Endothelial cell (in vitro differentiated cells): ENCODE data around the gene THAP8. TPM values are rescaled to one million over a fixed set of nuclear protein-coding genes. Genes with fewer than 3 reads are reported as not detected.
"Not testable (repeated sequence)": the region's sequence is repeated elsewhere in the genome, so short reads cannot be mapped to it uniquely, and the experiment has no call there.

ENCODE experiments used
- DNase-seq: peaks from one replicate; pipeline ENCODE4 v3.0.0; 2021; ENCODE audit warnings: low spot score
- H3K27ac Mint-ChIP-seq: one replicate; pipeline ENCODE4 v1.8.0; 2021; ENCODE audit warnings: mixed read lengths, inconsistent platforms; ENCODE audit not compliant: unreplicated experiment
- H3K27me3 Mint-ChIP-seq: one replicate; pipeline ENCODE4 v1.8.0; 2021; ENCODE audit warnings: mild to moderate bottlenecking, moderate library complexity, mixed read lengths, inconsistent platforms; ENCODE audit not compliant: unreplicated experiment
- H3K36me3 Mint-ChIP-seq: one replicate; pipeline ENCODE4 v1.8.0; 2021; ENCODE audit warnings: mild to moderate bottlenecking, low read depth, mixed read lengths, inconsistent platforms; ENCODE audit not compliant: unreplicated experiment
- H3K4me1 Mint-ChIP-seq: one replicate; pipeline ENCODE4 v1.8.0; 2021; ENCODE audit warnings: mild to moderate bottlenecking, mixed read lengths, inconsistent platforms; ENCODE audit not compliant: unreplicated experiment
- H3K4me3 Mint-ChIP-seq: one replicate; pipeline ENCODE4 v1.8.0; 2021; ENCODE audit warnings: mild to moderate bottlenecking, mixed read lengths, inconsistent platforms; ENCODE audit not compliant: unreplicated experiment
- H3K9me3 Mint-ChIP-seq: one replicate; pipeline ENCODE4 v1.8.0; 2021; ENCODE audit warnings: mixed read lengths, inconsistent platforms; ENCODE audit not compliant: unreplicated experiment
- total RNA-seq: library from RNA; stranded (reverse); fragmentation: NEBNext Ultra II Directional; extraction: Animal tissue kit (Norgen Biotek cat#: 25700); gene quantifications from one replicate; pipeline ENCODE4 v1.2.1, GENCODE V29; 2021; ENCODE audit not compliant: unreplicated experiment
- TF ChIP-seq, protein P1 (sequence below): fragments of 200-600 bp; sonication (generic); IDR thresholded peaks from one replicate; pipeline ENCODE4 v1.5.0; 2021; ENCODE audit warnings: antibody characterized with exemption; ENCODE audit not compliant: unreplicated experiment

The THAP8 gene
- total RNA-seq, 1 donor from 2014 or later, result 6.7 TPM

DNA sequence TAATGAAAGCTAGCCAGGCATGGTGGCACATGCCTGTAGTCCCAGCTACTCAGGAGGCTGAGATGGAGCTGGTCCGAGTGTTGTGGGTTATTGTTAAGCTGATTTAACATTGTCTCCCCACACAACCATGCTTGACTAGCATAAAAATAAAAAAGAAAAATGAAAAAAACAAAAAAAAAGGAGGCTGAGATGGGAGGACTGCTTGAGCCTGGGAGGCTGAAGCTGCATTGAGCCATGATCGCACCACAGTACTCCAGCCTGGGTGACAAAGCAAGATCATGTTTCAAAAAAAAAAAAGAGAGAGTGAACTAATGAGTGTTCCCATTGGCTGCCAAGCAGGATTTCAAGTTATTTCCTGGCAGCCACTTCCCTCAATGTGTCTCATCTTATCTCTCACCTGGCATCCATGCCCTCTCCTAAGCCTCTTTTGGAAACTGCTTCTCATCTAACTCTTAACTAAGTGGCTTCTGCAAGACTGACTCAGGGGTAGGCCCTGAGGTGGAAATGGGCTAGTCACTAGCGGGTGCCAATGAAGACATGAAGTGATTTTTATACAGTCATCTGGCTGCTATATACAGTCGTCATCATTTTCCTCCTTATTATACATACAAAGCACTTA is 4.9 kb downstream of the THAP8 start:
- Mint-ChIP-seq H3K27ac (peak overlapping the region; percentile 14), H3K27me3 (peaks cover 6% of the 10 kb centered on the region), H3K9me3 (no peaks in the 10 kb centered on the region), H3K36me3 (peaks cover 21% of the 10 kb centered on the region), H3K4me3 (no peak overlapping the region), H3K4me1 (peaks cover 14% of the 10 kb centered on the region)
- TF ChIP-seq, protein P1, sequence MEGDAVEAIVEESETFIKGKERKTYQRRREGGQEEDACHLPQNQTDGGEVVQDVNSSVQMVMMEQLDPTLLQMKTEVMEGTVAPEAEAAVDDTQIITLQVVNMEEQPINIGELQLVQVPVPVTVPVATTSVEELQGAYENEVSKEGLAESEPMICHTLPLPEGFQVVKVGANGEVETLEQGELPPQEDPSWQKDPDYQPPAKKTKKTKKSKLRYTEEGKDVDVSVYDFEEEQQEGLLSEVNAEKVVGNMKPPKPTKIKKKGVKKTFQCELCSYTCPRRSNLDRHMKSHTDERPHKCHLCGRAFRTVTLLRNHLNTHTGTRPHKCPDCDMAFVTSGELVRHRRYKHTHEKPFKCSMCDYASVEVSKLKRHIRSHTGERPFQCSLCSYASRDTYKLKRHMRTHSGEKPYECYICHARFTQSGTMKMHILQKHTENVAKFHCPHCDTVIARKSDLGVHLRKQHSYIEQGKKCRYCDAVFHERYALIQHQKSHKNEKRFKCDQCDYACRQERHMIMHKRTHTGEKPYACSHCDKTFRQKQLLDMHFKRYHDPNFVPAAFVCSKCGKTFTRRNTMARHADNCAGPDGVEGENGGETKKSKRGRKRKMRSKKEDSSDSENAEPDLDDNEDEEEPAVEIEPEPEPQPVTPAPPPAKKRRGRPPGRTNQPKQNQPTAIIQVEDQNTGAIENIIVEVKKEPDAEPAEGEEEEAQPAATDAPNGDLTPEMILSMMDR, result no peak
- no peak for DNase-seq

- DNase-seq, result no peak
- H3K27ac Mint-ChIP-seq, result no peak overlapping the region
- H3K36me3 Mint-ChIP-seq, result peaks cover 15% of the 10 kb centered on the region
- H3K9me3 Mint-ChIP-seq, result no peaks in the 10 kb centered on the region
- TF ChIP-seq, protein P1, result no peak
- H3K27me3 Mint-ChIP-seq, result peaks cover 2% of the 10 kb centered on the region
- no peak overlapping the region for H3K4me3 Mint-ChIP-seq
- H3K4me1 Mint-ChIP-seq, result peaks cover 9% of the 10 kb centered on the region
These were observed 6.2 kb downstream of the THAP8 start for GRCh38 chr19:36047835-36048234.

GRCh38 chr19:36046443-36047050 is 7.5 kb downstream of the THAP8 start:
- Mint-ChIP-seq H3K27me3 (peaks cover 2% of the 10 kb centered on the region), H3K4me3 (no peak overlapping the region), H3K9me3 (no peaks in the 10 kb centered on the region), H3K4me1 (peaks cover 18% of the 10 kb centered on the region), H3K36me3 (peaks cover 15% of the 10 kb centered on the region), H3K27ac (no peak overlapping the region)
- no peak for DNase-seq
- TF ChIP-seq, protein P1, result no peak

DNA sequence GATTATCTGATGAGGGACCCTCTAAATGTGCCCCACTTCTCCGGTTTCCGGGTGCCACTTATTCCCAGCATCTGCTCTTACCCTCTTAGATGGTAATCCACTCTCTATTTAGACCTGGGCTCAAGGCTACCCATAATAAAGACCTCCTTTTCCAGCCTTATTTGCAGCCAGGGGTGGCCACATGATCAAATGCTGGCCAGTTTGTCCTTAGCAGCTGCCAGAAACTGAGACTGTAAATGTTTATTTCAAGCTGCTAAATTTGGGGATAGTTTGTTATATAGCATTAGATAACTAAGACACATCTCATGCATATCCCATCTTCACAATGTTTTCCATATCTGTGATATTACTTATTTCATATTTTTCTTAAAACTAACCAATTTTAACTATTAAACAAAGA is 10.1 kb downstream of the THAP8 start:
- no peak overlapping the region for H3K27ac Mint-ChIP-seq
- peaks cover 2% of the 10 kb centered on the region for H3K27me3 Mint-ChIP-seq
- H3K36me3 Mint-ChIP-seq, result peaks cover 18% of the 10 kb centered on the region
- no peaks in the 10 kb centered on the region for H3K9me3 Mint-ChIP-seq
- no peak for DNase-seq
- H3K4me3 Mint-ChIP-seq, result no peak overlapping the region
- TF ChIP-seq, protein P1, result no peak
- H3K4me1 Mint-ChIP-seq, result peaks cover 16% of the 10 kb centered on the region

GRCh38 chr19:36041831-36042230 is 12.3 kb downstream of the THAP8 start:
- H3K9me3 Mint-ChIP-seq, result no peaks in the 10 kb centered on the region
- H3K27ac Mint-ChIP-seq, result peak overlapping the region; percentile 42
- TF ChIP-seq, protein P1, result no peak
- H3K4me1 Mint-ChIP-seq, result peaks cover 23% of the 10 kb centered on the region
- H3K36me3 Mint-ChIP-seq, result peaks cover 18% of the 10 kb centered on the region
- H3K27me3 Mint-ChIP-seq, result peaks cover 2% of the 10 kb centered on the region
- no peak for DNase-seq
- H3K4me3 Mint-ChIP-seq, result no peak overlapping the region

- H3K4me1 Mint-ChIP-seq, result peaks cover 29% of the 10 kb centered on the region
- H3K4me3 Mint-ChIP-seq, H3K9me3 Mint-ChIP-seq, DNase-seq, H3K27me3 Mint-ChIP-seq: not testable (repeated sequence)
- H3K27ac Mint-ChIP-seq, result peak overlapping the region; percentile 13
- peaks cover 11% of the 10 kb centered on the region for H3K36me3 Mint-ChIP-seq
These were observed 13.0 kb downstream of the THAP8 start for GRCh38 chr19:36041092-36041491.
